ENCODE measurements around the gene KLHL7.

Gene KLHL7

GRCh38 chr7:23067271-23067670 lies 38.3 kb upstream of the KLHL7 start:
- no peak for DNase-seq
- H3K9me3 ChIP-seq = no peaks in the 10 kb centered on the region
- no peaks in the 10 kb centered on the region for H3K4me1 ChIP-seq
- no peaks in the 10 kb centered on the region for H3K36me3 ChIP-seq
- H3K4me3 ChIP-seq (ENCODE audit: low read depth, low read length) = no peak overlapping the region
- TF ChIP-seq CTCF (IDR thresholded peaks at IDR 0.05; ENCODE audit: low read depth, low read length) = no peak
- H3K27me3 ChIP-seq = peaks cover 3% of the 10 kb centered on the region; the same call in 1 of the 2 replicates

- Histone ChIP-seq H3K9me3 (no peaks in the 10 kb centered on the region), H3K4me3 (ENCODE audit: low read depth, low read length) (no peak overlapping the region), H3K27me3 (peaks cover 10% of the 10 kb centered on the region), H3K36me3 (no peaks in the 10 kb centered on the region), H3K4me1 (no peaks in the 10 kb centered on the region)
- no peak for DNase-seq
- no peak for TF ChIP-seq CTCF (IDR thresholded peaks at IDR 0.05; ENCODE audit: low read depth, low read length)
Measured at GRCh38 chr7:23072048-23072447, 33.5 kb upstream of the KLHL7 start.

GRCh38 chr7:23072922-23073321 lies 32.7 kb upstream of the KLHL7 start:
- Histone ChIP-seq H3K36me3 (no peaks in the 10 kb centered on the region), H3K4me1 (no peaks in the 10 kb centered on the region), H3K9me3 (no peaks in the 10 kb centered on the region), H3K27me3 (peaks cover 10% of the 10 kb centered on the region), H3K4me3 (ENCODE audit: low read depth, low read length) (no peak overlapping the region)
- no peak for TF ChIP-seq CTCF (IDR thresholded peaks at IDR 0.05; ENCODE audit: low read depth, low read length)
- DNase-seq = no peak

GRCh38 chr7:23074443-23075261 lies 30.9 kb upstream of the KLHL7 start:
- H3K27me3 ChIP-seq = peaks cover 10% of the 10 kb centered on the region
- H3K9me3 ChIP-seq = no peaks in the 10 kb centered on the region
- H3K4me1 ChIP-seq = no peaks in the 10 kb centered on the region
- no peaks in the 10 kb centered on the region for H3K36me3 ChIP-seq
- TF ChIP-seq CTCF (IDR thresholded peaks at IDR 0.05; ENCODE audit: low read depth, low read length) = no peak
- H3K4me3 ChIP-seq (ENCODE audit: low read depth, low read length) = no peak overlapping the region
- DNase-seq = no peak

- Histone ChIP-seq H3K4me1 (no peaks in the 10 kb centered on the region), H3K27me3 (peaks cover 12% of the 10 kb centered on the region)
- DNase-seq = no peak
Measured at GRCh38 chr7:23075571-23075970, 30.0 kb upstream of the KLHL7 start.

More at GRCh38 chr7:23075571-23075970, 30.0 kb upstream of the KLHL7 start:
- no peaks in the 10 kb centered on the region for H3K9me3 ChIP-seq
- H3K4me3 ChIP-seq (ENCODE audit: low read depth, low read length) = no peak overlapping the region
- no peak for TF ChIP-seq CTCF (IDR thresholded peaks at IDR 0.05; ENCODE audit: low read depth, low read length)
- no peaks in the 10 kb centered on the region for H3K36me3 ChIP-seq
